Measurements from ENCODE around the gene BSPRY. TPM values are rescaled to one million over a fixed set of nuclear protein-coding genes. Genes with fewer than 3 reads are reported as not detected.

The BSPRY gene
- total and polyA plus RNA-seq, 2 of the 13 experiments (the other 11 are each of a cell fraction or from before 2014, with no cell fraction given), result 0.09 to 0.26 TPM

DNA sequence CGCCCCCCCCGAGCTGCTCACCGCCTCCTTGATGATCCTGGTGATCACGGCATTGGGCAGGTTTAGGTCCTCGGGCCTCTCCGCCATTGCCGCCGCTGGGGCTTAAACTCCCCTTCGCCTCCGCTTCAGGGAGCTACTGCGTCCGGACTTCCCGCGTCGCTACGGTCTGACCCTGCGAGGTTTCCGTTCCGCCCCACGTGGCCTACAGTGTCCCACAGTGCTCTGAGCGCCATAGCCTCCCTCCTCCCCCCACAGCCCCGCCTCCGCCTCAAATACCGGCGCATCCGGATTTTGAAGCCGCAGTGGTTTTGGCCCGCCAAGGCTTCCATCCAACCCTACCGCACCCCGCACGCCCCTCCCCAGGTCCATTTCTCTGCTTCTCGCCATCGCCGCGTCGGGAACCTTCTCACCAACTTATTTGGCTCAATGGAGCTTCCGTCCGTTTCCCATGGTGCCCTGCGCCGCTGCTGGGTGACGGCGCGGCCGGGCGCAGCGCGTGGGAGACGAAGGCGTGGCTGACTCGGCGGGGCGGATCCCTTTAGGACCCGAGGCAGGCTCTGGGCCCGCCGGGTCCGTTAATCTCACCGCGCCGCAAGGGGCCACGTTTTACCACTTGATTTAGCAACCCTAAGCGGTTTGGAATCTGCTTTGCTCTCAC lies 61.0 kb downstream of the BSPRY start, which contains the start of the genes C9orf43 and POLE3 (continued):
- TF ChIP-seq MAF1 (CRISPR knock-in tag; IDR thresholded peaks at IDR 0.05; ENCODE audit: borderline replicate concordance) (peak; percentile 75; the same call in 1 of the 2 replicates), PPARG (CRISPR knock-in tag; conservative IDR thresholded peaks at IDR 0.05) (no peak), FOSL2 (CRISPR knock-in tag; IDR thresholded peaks at IDR 0.05) (peak; percentile 64; the same call in 1 of the 2 replicates), ZNF572 (CRISPR knock-in tag; IDR thresholded peaks at IDR 0.05) (0 out of 2 replicates have a peak, but pooled peaks have one; percentile 75), CREBL2 (CRISPR knock-in tag; IDR thresholded peaks at IDR 0.05; ENCODE audit: borderline replicate concordance) (no peak), MAFF (IDR thresholded peaks at IDR 0.05; ENCODE audit: low read depth, low read length) (no peak), ZNF367 (CRISPR knock-in tag; IDR thresholded peaks at IDR 0.05; ENCODE audit: borderline replicate concordance) (0 out of 2 replicates have a peak, but pooled peaks have one; percentile 38), EZH2 (conservative IDR thresholded peaks at IDR 0.05; ENCODE audit: low read depth, low read length) (no peak), SSRP1 (CRISPR knock-in tag; IDR thresholded peaks at IDR 0.05) (no peak), KDM3A (CRISPR knock-in tag; IDR thresholded peaks at IDR 0.05; ENCODE audit: low read depth) (no peak), HIVEP1 (CRISPR knock-in tag; IDR thresholded peaks at IDR 0.05) (peak; percentile 79), NR2F1 (CRISPR knock-in tag; IDR thresholded peaks at IDR 0.05) (no peak), ZNF34 (CRISPR knock-in tag; IDR thresholded peaks at IDR 0.05; ENCODE audit: borderline replicate concordance) (no peak), REPIN1 (CRISPR knock-in tag; IDR thresholded peaks at IDR 0.05; ENCODE audit: borderline replicate concordance, low read depth) (peak; percentile 94), RNF2 (conservative IDR thresholded peaks at IDR 0.05; ENCODE audit: low read depth) (peak; percentile 88), POGK (CRISPR knock-in tag; conservative IDR thresholded peaks at IDR 0.05) (0 out of 2 replicates have a peak, but pooled peaks have one; percentile 69), ATM (IDR thresholded peaks at IDR 0.05; ENCODE audit: borderline replicate concordance) (no peak), ZNF629 (CRISPR knock-in tag; conservative IDR thresholded peaks at IDR 0.05) (peak; percentile 47), MXI1 (IDR thresholded peaks at IDR 0.05; ENCODE audit: borderline replicate concordance, low read depth, low read length) (peak; percentile 94; the same call in 2 of the 3 replicates), MBD4 (IDR thresholded peaks at IDR 0.05; ENCODE audit: borderline replicate concordance, low read length) (no peak), STAG1 (CRISPR knock-in tag; IDR thresholded peaks at IDR 0.05) (peak; percentile 24; the same call in 1 of the 2 replicates), SKIL (CRISPR knock-in tag; IDR thresholded peaks at IDR 0.05; ENCODE audit: borderline replicate concordance) (peak; percentile 53; the same call in 1 of the 2 replicates), HHEX (CRISPR knock-in tag; IDR thresholded peaks at IDR 0.05) (no peak), ZNF329 (CRISPR knock-in tag; IDR thresholded peaks at IDR 0.05; ENCODE audit: low read depth) (peak; percentile 39; the same call in 1 of the 2 replicates)
- TF ChIP-seq, protein P1, sequence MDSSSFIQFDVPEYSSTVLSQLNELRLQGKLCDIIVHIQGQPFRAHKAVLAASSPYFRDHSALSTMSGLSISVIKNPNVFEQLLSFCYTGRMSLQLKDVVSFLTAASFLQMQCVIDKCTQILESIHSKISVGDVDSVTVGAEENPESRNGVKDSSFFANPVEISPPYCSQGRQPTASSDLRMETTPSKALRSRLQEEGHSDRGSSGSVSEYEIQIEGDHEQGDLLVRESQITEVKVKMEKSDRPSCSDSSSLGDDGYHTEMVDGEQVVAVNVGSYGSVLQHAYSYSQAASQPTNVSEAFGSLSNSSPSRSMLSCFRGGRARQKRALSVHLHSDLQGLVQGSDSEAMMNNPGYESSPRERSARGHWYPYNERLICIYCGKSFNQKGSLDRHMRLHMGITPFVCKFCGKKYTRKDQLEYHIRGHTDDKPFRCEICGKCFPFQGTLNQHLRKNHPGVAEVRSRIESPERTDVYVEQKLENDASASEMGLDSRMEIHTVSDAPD (CRISPR knock-in tag; IDR thresholded peaks at IDR 0.05), result no peak; the same call in 1 of the 2 replicates
- TF ChIP-seq, protein P2, sequence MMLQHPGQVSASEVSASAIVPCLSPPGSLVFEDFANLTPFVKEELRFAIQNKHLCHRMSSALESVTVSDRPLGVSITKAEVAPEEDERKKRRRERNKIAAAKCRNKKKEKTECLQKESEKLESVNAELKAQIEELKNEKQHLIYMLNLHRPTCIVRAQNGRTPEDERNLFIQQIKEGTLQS (CRISPR knock-in tag; IDR thresholded peaks at IDR 0.05), result peak; percentile 69
